Measurements from ENCODE around the gene CDK11B. TPM values are rescaled to one million over a fixed set of nuclear protein-coding genes. Genes with fewer than 3 reads are reported as not detected.
"Not testable (repeated sequence)": the region's sequence is repeated elsewhere in the genome, so short reads cannot be mapped to it uniquely, and the experiment has no call there.

Gene CDK11B
- total RNA-seq, 1 donor from 2014 or later: 12.6 TPM

DNA sequence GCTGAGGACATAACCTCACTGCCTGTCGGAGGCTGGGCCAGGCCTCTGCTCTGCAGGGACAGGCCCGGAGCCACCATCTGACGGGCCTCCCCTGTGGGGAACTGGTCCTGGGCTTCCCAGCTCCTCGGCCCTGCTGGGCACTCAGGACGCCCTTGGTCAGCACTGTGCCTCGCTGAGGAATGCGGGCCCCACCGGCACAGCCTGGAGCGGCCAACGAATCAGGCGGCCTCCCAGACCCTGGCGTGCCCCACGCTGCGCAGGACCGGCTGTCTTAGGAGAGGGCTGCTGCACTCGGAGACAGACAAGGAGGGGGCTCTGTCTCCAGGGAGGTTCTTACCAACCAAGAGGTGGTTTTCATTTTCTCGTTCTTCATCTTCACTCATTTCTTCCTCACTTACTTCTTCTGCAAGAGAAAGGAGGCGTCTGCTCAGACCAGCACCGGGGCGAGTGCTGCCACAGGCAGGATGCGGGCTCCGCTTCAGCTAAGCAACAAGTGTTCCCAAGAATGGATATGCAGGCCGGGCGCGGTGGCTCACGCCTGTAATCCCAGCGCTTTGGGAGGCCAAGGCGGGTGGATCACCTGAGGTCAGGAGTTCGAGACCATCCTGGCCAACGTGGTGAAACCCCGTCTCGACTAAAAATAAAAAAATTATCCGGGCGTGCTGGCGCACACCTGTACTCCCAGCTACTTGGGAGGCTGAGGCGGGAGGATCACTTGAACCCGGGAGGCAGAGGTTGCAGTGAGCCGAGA is 17.9 kb downstream of the CDK11B start:
- not testable (repeated sequence) for H3K36me3 Mint-ChIP-seq; H3F3A ChIP-seq (ENCODE audit: low read depth); H4K20me1 ChIP-seq (ENCODE audit: low read depth); H3K9me3 ChIP-seq (ENCODE audit: low read depth); H3K79me2 ChIP-seq (ENCODE audit: low read depth); H3K27ac Mint-ChIP-seq; H3K9me3 Mint-ChIP-seq; H3K27me3 Mint-ChIP-seq (ENCODE audit: insufficient read depth, low read depth); H2AFZ ChIP-seq (replicated peaks); H3K27me3 ChIP-seq; H3K4me1 ChIP-seq; H3K4me1 Mint-ChIP-seq; H3K36me3 ChIP-seq; H3K4me3 ChIP-seq; H3K4me2 ChIP-seq; DNase-seq (ENCODE audit: low spot score); H3K4me3 Mint-ChIP-seq; H3K27ac ChIP-seq; H3K9ac ChIP-seq

DNA sequence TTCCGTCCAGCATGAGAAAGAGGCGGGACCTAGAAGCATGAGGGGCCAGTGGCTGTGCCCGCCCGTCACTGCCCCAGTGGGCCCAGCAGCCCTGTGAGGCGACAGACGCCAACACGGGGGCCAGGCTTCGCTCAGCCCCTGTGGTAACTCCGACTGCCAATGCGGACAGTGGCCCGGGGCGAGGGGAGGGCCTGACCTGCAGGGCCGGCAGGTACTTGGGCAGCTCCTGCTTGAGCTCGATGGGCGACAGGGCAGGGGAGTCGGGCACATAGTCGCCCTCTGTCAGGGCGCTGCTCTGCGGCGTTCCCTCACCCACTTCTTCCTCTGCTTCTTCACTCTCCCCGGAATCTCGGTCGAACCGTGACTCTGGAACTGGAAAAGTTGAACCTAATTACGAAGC is 18.7 kb downstream of the CDK11B start:
- not testable (repeated sequence) for H3K4me3 ChIP-seq; H3K9me3 Mint-ChIP-seq; DNase-seq (ENCODE audit: low spot score); H3K4me1 Mint-ChIP-seq; H3K27me3 ChIP-seq; H3F3A ChIP-seq (ENCODE audit: low read depth); H3K36me3 ChIP-seq; H3K79me2 ChIP-seq (ENCODE audit: low read depth); H4K20me1 ChIP-seq (ENCODE audit: low read depth); H3K27me3 Mint-ChIP-seq (ENCODE audit: insufficient read depth, low read depth); H3K4me2 ChIP-seq; H2AFZ ChIP-seq (replicated peaks); H3K9ac ChIP-seq; H3K27ac Mint-ChIP-seq; H3K4me3 Mint-ChIP-seq; H3K27ac ChIP-seq; H3K36me3 Mint-ChIP-seq; H3K4me1 ChIP-seq; H3K9me3 ChIP-seq (ENCODE audit: low read depth)

DNA sequence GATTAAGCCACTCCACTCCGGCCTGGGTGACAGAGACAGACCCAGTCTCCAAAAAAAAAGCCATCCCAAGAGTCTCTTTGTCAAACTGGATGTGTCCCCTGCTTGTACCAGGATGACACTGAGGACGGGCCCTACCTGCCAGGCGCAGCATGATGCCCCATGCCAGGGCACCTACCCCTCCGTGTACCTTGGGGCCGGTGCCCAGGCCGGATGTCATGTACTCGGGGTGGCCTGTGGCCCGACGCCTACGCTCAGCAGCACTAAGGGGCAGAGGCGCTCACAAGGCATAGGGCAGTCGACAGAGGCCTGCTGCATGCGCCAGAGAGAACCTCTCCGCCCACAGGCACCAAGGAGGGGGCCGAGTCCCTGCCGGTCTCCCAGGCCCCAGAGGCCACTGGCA is 19.4 kb downstream of the CDK11B start:
- not testable (repeated sequence) for H2AFZ ChIP-seq (replicated peaks); H3K27ac ChIP-seq; H3K4me3 ChIP-seq; H3K27me3 Mint-ChIP-seq (ENCODE audit: insufficient read depth, low read depth); H3K4me1 ChIP-seq; H3K27ac Mint-ChIP-seq; DNase-seq (ENCODE audit: low spot score); H3K79me2 ChIP-seq (ENCODE audit: low read depth); H3K27me3 ChIP-seq; H3K4me2 ChIP-seq; H4K20me1 ChIP-seq (ENCODE audit: low read depth); H3K9me3 ChIP-seq (ENCODE audit: low read depth); H3K4me3 Mint-ChIP-seq; H3K4me1 Mint-ChIP-seq; H3K9me3 Mint-ChIP-seq; H3F3A ChIP-seq (ENCODE audit: low read depth); H3K36me3 Mint-ChIP-seq; H3K36me3 ChIP-seq; H3K9ac ChIP-seq

DNA sequence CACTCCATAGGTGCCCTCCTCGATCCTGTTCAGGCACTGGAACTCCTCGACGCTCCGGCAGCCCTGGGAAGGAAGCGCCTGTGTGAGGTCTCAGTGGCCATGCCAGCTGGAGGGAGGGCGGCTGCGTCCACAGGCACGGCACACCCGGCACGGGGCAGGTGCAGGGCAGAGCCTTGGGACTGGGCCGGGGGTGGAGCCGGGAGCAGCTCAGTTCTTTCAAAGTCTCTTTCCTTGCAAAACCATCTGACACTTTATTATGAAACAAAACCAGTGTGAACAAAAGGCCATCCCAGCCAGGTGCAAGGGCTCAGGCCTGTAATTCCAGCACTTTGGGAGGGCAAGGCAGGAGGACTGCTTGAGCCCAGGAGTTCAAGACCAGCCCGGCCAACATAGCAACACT is 20.3 kb downstream of the CDK11B start:
- not testable (repeated sequence) for H3K27ac ChIP-seq; H3K9me3 ChIP-seq (ENCODE audit: low read depth); H3K27ac Mint-ChIP-seq; H3K27me3 ChIP-seq; H4K20me1 ChIP-seq (ENCODE audit: low read depth); H3K79me2 ChIP-seq (ENCODE audit: low read depth); DNase-seq (ENCODE audit: low spot score); H3K4me1 ChIP-seq; H2AFZ ChIP-seq (replicated peaks); H3K4me1 Mint-ChIP-seq; H3K27me3 Mint-ChIP-seq (ENCODE audit: insufficient read depth, low read depth); H3K36me3 ChIP-seq; H3K9ac ChIP-seq; H3K4me3 Mint-ChIP-seq; H3K4me2 ChIP-seq; H3K9me3 Mint-ChIP-seq; H3F3A ChIP-seq (ENCODE audit: low read depth); H3K36me3 Mint-ChIP-seq; H3K4me3 ChIP-seq

DNA sequence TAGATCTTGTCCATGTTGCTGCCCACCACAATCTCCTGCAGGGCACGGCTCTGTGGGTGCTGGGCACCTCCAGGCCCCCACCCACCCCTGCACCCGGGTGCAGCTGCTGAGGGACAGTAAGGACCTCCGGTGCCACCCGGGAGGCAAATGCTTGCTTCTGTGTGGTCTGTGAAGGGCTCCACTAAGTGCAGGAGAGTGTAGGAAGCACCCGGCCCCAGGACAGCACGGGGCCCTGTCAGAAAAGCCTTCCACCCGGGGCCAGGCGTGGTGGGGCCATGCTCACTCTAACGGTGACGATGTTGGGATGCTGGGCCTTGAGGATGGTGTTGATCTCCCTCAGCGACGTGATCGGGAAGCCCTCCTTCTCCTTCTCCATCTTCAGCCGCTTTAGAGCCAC is 21.3 kb downstream of the CDK11B start:
- not testable (repeated sequence) for H3K27me3 Mint-ChIP-seq (ENCODE audit: insufficient read depth, low read depth); H3K27me3 ChIP-seq; H2AFZ ChIP-seq (replicated peaks); H3K36me3 ChIP-seq; H4K20me1 ChIP-seq (ENCODE audit: low read depth); H3K9ac ChIP-seq; H3K4me3 ChIP-seq; H3K27ac Mint-ChIP-seq; H3K4me1 ChIP-seq; H3F3A ChIP-seq (ENCODE audit: low read depth); H3K27ac ChIP-seq; H3K9me3 ChIP-seq (ENCODE audit: low read depth); DNase-seq (ENCODE audit: low spot score); H3K4me2 ChIP-seq; H3K36me3 Mint-ChIP-seq; H3K9me3 Mint-ChIP-seq; H3K4me3 Mint-ChIP-seq; H3K4me1 Mint-ChIP-seq; H3K79me2 ChIP-seq (ENCODE audit: low read depth)

DNA sequence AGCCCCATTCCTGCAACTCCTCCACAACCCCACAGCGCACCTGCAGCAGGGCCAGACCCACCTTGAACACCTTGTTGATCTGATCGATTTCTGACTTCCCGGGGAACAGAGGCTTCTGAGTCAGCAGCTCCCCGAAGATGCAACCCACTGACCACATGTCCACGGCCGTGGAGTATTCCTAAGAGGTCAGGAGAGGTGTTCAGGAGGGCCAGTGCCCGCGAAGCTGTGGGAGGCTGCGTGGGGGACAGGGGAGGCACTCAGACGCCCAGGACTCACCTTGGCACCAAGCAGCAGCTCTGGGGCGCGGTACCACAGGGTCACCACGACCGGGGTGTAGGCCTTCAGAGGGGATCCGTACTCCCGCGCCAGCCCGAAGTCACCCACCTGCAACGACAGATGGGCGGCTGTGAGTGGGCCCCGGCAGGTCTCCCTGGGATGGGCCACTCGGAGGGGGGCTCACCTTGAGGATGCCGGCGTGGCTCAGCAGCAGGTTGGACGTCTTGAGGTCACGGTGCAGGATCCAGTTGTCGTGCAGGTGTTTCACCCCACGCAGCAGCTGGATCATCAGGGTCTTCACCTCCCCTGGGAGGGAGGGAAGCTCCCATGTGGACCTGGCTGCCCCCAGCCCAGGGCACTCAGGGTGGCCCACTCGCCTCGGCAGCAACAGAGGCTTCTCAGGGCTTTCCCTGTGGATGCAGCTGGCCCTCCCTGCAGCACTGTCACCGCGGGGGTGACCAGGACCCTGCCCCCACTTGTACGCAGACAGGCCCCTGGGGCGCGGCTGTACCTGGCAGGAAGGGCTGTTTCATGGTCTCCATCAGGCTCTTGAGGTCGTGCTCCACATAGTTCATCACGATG is 22.0 kb downstream of the CDK11B start:
- H3K27me3 ChIP-seq; H3K9me3 Mint-ChIP-seq; DNase-seq (ENCODE audit: low spot score); H3K9ac ChIP-seq; H2AFZ ChIP-seq (replicated peaks); H3K27ac ChIP-seq; H3K79me2 ChIP-seq (ENCODE audit: low read depth); H3K27me3 Mint-ChIP-seq (ENCODE audit: insufficient read depth, low read depth); H4K20me1 ChIP-seq (ENCODE audit: low read depth); H3K4me2 ChIP-seq; H3K4me1 ChIP-seq; H3K36me3 ChIP-seq; H3K36me3 Mint-ChIP-seq; H3K9me3 ChIP-seq (ENCODE audit: low read depth); H3K4me1 Mint-ChIP-seq; H3F3A ChIP-seq (ENCODE audit: low read depth); H3K4me3 ChIP-seq; H3K27ac Mint-ChIP-seq; H3K4me3 Mint-ChIP-seq: not testable (repeated sequence)

DNA sequence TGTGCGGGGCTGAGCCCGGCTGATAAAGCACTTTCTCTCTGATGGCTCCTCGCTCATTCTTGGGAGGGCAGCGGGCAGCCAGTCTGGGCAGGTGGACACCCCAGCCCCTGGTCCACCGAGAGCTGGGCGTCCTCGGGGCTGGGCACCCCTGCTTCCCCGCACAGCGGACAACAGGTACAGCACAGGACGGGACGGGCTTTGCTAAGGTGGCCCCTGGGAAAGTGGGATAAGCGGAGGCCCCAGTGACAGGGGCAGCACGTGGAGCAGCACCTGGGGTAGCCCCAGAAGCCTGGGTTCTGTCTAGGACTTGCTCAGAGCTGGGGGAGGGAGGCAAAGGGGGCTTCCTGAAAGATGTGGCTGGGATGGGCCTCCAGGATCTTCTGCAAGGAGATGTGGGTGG is 24.2 kb downstream of the CDK11B start:
- H3K4me3 ChIP-seq; H3K9me3 Mint-ChIP-seq; H3K27me3 Mint-ChIP-seq (ENCODE audit: insufficient read depth, low read depth); H3K4me2 ChIP-seq; H3K4me1 Mint-ChIP-seq; H3K27ac ChIP-seq; H3K27ac Mint-ChIP-seq; H3K4me1 ChIP-seq; H3K9me3 ChIP-seq (ENCODE audit: low read depth); H2AFZ ChIP-seq (replicated peaks); H3F3A ChIP-seq (ENCODE audit: low read depth); H3K4me3 Mint-ChIP-seq; H3K9ac ChIP-seq; H3K36me3 Mint-ChIP-seq; H3K36me3 ChIP-seq; H3K79me2 ChIP-seq (ENCODE audit: low read depth); DNase-seq (ENCODE audit: low spot score): not testable (repeated sequence)
- H4K20me1 ChIP-seq (ENCODE audit: low read depth): peaks cover 14% of the 10 kb centered on the region
- H3K27me3 ChIP-seq: peaks cover 28% of the 10 kb centered on the region

DNA sequence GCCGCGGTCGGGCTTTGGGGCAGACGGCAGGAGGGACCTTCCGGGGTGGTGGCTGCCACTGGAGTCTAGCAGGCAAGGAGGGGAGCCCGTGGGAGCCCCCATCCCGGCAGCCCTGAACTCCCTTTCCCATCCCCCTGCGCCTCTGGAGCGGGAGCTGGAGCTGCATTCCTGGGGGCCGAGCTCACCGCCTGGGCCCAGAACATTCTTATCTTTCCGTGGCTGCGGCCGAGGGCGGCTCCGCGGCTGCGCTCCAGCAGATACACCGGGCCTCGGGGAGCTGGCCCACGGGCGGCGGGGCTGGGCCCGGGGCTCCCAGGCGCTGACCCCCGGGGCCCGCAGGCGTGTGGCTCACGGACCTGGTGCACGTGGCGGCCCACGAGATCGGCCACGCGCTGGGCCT is 25.4 kb downstream of the CDK11B start:
- not testable (repeated sequence) for H3K27me3 Mint-ChIP-seq (ENCODE audit: insufficient read depth, low read depth); H3K4me1 Mint-ChIP-seq; H3K4me1 ChIP-seq; H3K9ac ChIP-seq; H3K4me3 ChIP-seq; H3K9me3 ChIP-seq (ENCODE audit: low read depth); H3K4me2 ChIP-seq; DNase-seq (ENCODE audit: low spot score); H2AFZ ChIP-seq (replicated peaks); H3K9me3 Mint-ChIP-seq; H3K27ac Mint-ChIP-seq; H3F3A ChIP-seq (ENCODE audit: low read depth); H3K27ac ChIP-seq; H3K36me3 ChIP-seq; H3K4me3 Mint-ChIP-seq; H3K36me3 Mint-ChIP-seq; H3K79me2 ChIP-seq (ENCODE audit: low read depth)
- H4K20me1 ChIP-seq (ENCODE audit: low read depth): peaks cover 14% of the 10 kb centered on the region
- peaks cover 38% of the 10 kb centered on the region for H3K27me3 ChIP-seq
